ENCODE data around the gene SERTM1.

SERTM1 gene

DNA sequence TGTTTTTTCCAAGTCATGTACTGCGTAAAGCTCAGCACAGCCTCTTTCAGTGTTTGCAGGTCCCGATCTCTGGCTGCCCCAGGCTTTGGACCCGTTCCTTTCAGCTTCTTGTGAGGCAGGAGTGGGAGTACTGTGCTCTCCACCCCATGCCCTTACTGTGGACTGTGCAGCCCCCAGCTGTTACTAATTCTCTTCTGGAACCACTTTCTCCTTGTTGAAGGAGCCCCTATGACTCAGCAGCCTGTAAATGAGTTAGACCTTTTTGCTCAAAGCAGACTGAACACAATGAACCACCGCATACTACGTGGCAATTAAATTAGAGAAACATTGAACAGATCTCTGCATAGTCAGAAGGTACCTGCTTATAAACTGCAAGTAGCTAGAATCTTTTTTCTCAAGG is 39.0 kb downstream of the SERTM1 start:
- no peak for DNase-seq

GRCh38 chr13:36713887-36714286 is 40.1 kb downstream of the SERTM1 start:
- no peak for DNase-seq

DNA sequence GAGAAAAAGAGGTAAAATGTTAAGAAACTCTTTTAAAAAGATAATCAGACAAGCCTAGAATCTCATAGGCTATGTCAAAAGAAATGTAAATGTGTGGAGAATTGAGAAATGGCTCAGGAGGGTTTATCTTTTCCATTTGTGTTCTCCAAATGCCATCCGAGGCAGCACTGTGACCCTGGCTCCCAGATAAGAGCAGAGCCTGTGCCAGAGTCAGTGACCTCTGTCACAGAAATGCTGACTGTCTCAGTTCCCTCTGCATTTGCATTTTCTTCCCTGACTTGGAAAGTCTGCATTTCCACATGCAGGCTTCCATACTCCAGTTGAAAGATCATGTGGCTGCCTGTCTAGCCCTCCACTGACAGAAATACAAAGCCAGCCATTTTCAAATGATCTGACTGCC is 42.0 kb downstream of the SERTM1 start:
- DNase-seq = no peak

DNA sequence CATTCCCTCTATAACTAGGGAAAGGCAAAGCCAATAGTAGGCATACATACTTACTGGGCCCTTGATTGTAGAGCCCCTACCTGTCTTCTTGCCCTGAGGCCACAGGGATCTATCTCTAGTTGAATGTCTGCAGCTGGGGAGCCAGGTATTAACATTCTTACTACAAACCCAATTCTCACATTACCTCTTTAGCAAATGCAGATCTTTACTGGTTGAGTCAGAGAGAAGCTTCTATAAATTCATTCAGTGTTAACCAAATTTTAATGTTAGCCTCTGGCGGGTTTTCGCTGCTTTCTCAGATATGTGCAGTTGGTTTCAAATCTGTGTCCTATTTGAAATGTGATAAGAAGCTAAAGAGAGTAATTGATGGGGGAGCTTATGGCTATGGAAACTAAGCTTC is 43.2 kb downstream of the SERTM1 start:
- DNase-seq = no peak

DNA sequence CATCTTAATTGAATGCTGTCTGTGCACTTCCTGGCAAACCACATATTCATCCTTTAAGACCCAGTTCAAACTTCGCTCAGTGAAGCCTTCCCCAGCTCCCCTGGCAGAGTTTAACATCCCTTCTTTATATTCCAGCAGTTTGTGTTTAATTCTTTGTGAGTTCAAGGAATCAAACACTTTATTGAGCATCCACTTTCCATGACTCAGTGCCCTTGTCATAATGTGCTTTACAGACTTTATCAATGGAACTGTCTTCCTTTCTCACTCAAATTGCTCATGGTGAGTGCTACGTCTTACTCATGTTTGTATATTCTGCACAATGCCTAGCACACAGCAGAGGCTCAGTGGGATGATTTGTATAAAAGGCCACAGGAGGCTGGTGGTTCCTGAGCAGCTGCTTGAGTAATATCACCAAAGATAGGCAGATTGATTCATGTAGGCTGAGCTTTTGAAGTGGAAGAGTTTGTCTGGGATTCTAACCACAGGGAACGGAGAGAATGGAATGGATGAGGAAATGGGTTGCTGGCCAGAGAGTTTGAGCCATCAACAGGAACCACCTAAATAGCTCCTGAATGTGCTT is 44.2 kb downstream of the SERTM1 start:
- DNase-seq = no peak

DNA sequence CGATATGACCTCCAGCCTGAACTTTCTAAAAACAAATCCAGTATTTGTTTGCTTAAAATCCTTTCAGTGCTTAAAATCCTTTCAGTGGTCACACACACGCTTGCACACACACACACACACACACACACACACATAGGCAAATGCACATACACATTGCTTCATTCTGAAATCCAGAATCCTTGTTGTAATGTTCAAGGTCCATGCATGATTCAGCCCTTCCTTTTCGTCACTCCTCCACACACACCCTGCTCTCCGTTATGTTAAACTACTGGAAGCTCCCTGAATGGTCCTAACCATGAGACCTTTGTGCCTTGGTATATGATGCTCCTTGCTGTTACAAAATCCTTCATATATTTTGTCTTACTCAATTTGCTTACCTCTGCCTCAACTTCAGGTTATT is 44.9 kb downstream of the SERTM1 start:
- DNase-seq = no peak

DNA sequence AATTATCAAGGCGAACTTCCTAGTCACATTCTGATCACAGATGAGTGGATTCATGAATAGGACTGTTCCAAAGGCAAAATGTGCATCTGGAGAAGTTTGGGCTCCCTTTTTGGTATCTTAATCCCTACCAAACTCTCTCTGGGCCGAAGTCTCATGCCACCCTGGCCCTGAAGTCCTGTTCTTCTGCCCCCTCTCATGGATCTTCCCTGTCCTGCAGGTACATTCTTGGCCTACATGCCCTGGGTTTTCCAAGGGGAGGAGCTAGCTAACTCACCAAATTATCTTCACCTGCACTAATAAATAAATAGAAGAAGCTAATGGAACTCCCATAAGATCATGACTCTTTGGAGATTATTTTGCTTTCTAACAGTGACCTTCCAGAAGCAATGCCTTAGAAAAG is 50.3 kb downstream of the SERTM1 start:
- DNase-seq = no peak

GRCh38 chr13:36725936-36726335 is 52.1 kb downstream of the SERTM1 start:
- DNase-seq = no peak

GRCh38 chr13:36728006-36728405 is 54.2 kb downstream of the SERTM1 start:
- DNase-seq = no peak

- DNase-seq = peak; percentile 81
Observed at GRCh38 chr13:36736119-36736726, 62.4 kb downstream of the SERTM1 start.

- DNase-seq = no peak
Observed at GRCh38 chr13:36737524-36738083, 63.8 kb downstream of the SERTM1 start.

GRCh38 chr13:36745436-36745835 is 71.6 kb downstream of the SERTM1 start:
- DNase-seq = no peak

DNA sequence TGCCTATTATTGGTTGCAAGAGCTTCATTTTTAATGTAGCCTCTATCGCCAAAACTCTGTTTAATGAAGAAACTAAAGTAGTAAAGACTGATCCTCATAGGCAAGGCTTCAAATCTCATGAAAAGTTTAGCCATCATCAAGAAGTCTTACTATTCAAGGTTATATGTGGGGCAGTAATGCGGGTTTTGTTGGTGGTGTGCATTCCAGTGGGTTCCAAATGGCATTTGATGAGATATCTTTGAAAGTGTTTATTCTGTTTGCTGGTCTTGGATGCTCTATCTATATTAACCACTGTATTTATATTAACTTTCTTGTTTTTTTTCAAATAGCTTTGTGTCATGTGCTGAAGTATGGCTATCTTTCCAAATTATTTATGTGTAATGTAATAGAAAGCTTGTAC is 72.2 kb downstream of the SERTM1 start:
- no peak for DNase-seq
